K562 (cell line): ENCODE measurements around the gene PHTF1. TPM values are rescaled to one million over a fixed set of nuclear protein-coding genes. Genes with fewer than 3 reads are reported as not detected.

ENCODE experiments used
- ARNT ChIP-seq, 2 experiments: fragments of 450-650 bp; IDR thresholded peaks; 2 replicates each; pipeline ENCODE4 v1.6.1; 2016; ENCODE audit warnings: mild to moderate bottlenecking in 1 of 2
- CBFA2T2 ChIP-seq: fragments of 450-650 bp; conservative IDR thresholded peaks from 2 replicates; pipeline ENCODE4 v1.6.1; 2017; ENCODE audit warnings: mild to moderate bottlenecking
- CCAR2 ChIP-seq: fragments of 200-400 bp; formaldehyde crosslinking; IDR thresholded peaks from 2 replicates; pipeline ENCODE4 v1.6.1; 2017; ENCODE audit warnings: mild to moderate bottlenecking, low read depth, low read length
- COPS2 ChIP-seq: fragments of 450-650 bp; conservative IDR thresholded peaks from 2 replicates; pipeline ENCODE4 v1.6.1; 2016; ENCODE audit warnings: mild to moderate bottlenecking, moderate library complexity
- EWSR1 ChIP-seq: fragments of 450-650 bp; IDR thresholded peaks from 2 replicates; pipeline ENCODE4 v1.6.1; 2018; ENCODE audit warnings: borderline replicate concordance, mild to moderate bottlenecking, low read depth, moderate library complexity; ENCODE audit not compliant: partially characterized antibody
- HDAC3 ChIP-seq: fragments of 450-650 bp; IDR thresholded peaks from 2 replicates; pipeline ENCODE4 v1.6.1; 2018; ENCODE audit warnings: borderline replicate concordance, mild to moderate bottlenecking, moderate library complexity; ENCODE audit not compliant: partially characterized antibody
- HDGF ChIP-seq: fragments of 450-650 bp; IDR thresholded peaks from 2 replicates; pipeline ENCODE4 v1.6.1; 2016
- MGA ChIP-seq: fragments of 450-650 bp; IDR thresholded peaks from 2 replicates; pipeline ENCODE4 v1.6.1; 2016; ENCODE audit warnings: mild to moderate bottlenecking, moderate library complexity
- PHB2 ChIP-seq: fragments of 450-650 bp; IDR thresholded peaks from 2 replicates; pipeline ENCODE4 v1.6.1; 2017; ENCODE audit warnings: low read depth
- POLR2H ChIP-seq: IDR thresholded peaks from 2 replicates; pipeline ENCODE4 v1.6.1; 2016; ENCODE audit warnings: missing genetic modification characterization, low read depth, mild to moderate bottlenecking, control low read depth, missing compliant biosample characterization, moderate library complexity
- PREB ChIP-seq: sonication (generic); formaldehyde crosslinking; IDR thresholded peaks from 2 replicates; pipeline ENCODE4 v1.8.1; 2023; ENCODE audit warnings: mild to moderate bottlenecking, missing genetic modification reagents
- PTRF ChIP-seq: fragments of 450-650 bp; IDR thresholded peaks from 2 replicates; pipeline ENCODE4 v1.6.1; 2016; ENCODE audit warnings: mild to moderate bottlenecking, missing genetic modification characterization, missing compliant biosample characterization
- RNF2 ChIP-seq: sonication (generic); IDR thresholded peaks from 2 replicates; pipeline ENCODE4 v1.6.1; 2016
- SIN3B ChIP-seq: fragments of 450-650 bp; IDR thresholded peaks from 2 replicates; pipeline ENCODE4 v1.6.1; 2017; ENCODE audit warnings: low read depth, mild to moderate bottlenecking, moderate library complexity
- SMARCB1 ChIP-seq: IDR thresholded peaks from 2 replicates; pipeline ENCODE4 v1.6.1; 2011; ENCODE audit warnings: improper control_type of control experiment, low read depth; ENCODE audit not compliant: insufficient read length
- TEAD1 ChIP-seq, 2 experiments: fragments of 450-650 bp in 1 of 2; sonication (generic) in 1 of 2; formaldehyde crosslinking; IDR thresholded peaks; 2 replicates each; pipeline versions ENCODE4 v1.4.0 to v1.8.0; 2020 to 2022; ENCODE audit warnings: mild to moderate bottlenecking in 2 of 2, missing genetic modification reagents in 1 of 2
- ZC3H8 ChIP-seq: fragments of 450-650 bp; IDR thresholded peaks from 2 replicates; pipeline ENCODE4 v1.6.1; 2017
- ZNF121 ChIP-seq: sonication (generic); formaldehyde crosslinking; conservative IDR thresholded peaks from 2 replicates; pipeline ENCODE4 v1.8.0; 2022; ENCODE audit warnings: missing genetic modification reagents
- ZNF174 ChIP-seq: fragments of 250-450 bp; sonication (Bioruptor Pico); IDR thresholded peaks from 2 replicates; pipeline ENCODE4 v1.4.0; 2020; ENCODE audit warnings: mild to moderate bottlenecking
- ZNF830 ChIP-seq: fragments of 250-450 bp; sonication (Bioruptor Pico); IDR thresholded peaks from 2 replicates; pipeline ENCODE4 v1.5.0; 2021; ENCODE audit warnings: mild to moderate bottlenecking
- polyA plus RNA-seq, 8 experiments: library from polyadenylated mRNA; depleted of rRNA in 4 of 8; stranded (reverse) in 5 of 8; unstranded in 3 of 8; fragments of >200 nt; fragmentation: Nextera tagmentation in 2 of 8; fragmentation: Illumina TruSeq in 1 of 8; extraction: Ambion mirVana in 2 of 8; extraction: Trizol in 1 of 8; gene quantifications; 2 replicates each; pipeline versions ENCODE4 v1.2.1 to v1.2.3, GENCODE V29; 2011 to 2014; ENCODE audit warnings: inconsistent platforms in 1 of 8, missing spikeins in 1 of 8
- total RNA-seq, 7 experiments: library from RNA; depleted of rRNA in 6 of 7; stranded (reverse); fragments of >200 nt in 6 of 7; fragmentation: Illumina TruSeq in 2 of 7; extraction: Trizol in 2 of 7; gene quantifications; 2 replicates each; pipeline versions ENCODE4 v1.2.1 to v1.2.3, GENCODE V29; 2011 to 2021; ENCODE audit warnings: low replicate concordance in 1 of 7

Gene PHTF1
- total and polyA plus RNA-seq, 9 of the 15 experiments (the other 6 are each of a cell fraction or from before 2014, with no cell fraction given) = 8.4 to 36.2 (median 23.0) TPM

GRCh38 chr1:113691184-113691583, 68.1 kb downstream of the PHTF1 start (continued):
- TF ChIP-seq PREB (no peak), CBFA2T2 (peak; percentile 57), SIN3B (no peak), POLR2H (tag) (no peak), ZNF830 (CRISPR knock-in tag) (no peak), HDGF (no peak), ZNF121 (CRISPR knock-in tag) (no peak), ARNT (IDR thresholded peaks at IDR 0.05) (no peak), RNF2 (no peak), ZC3H8 (no peak), TEAD1 (CRISPR knock-in tag; IDR thresholded peaks at IDR 0.05) (no peak), EWSR1 (no peak), HDAC3 (no peak), COPS2 (no peak), SMARCB1 (no peak), ZNF174 (no peak), PHB2 (no peak), PTRF (tag) (no peak), CCAR2 (no peak), MGA (no peak)
